HCT116 (cell line): ENCODE results near the gene NDUFS4. TPM values are rescaled to one million over a fixed set of nuclear protein-coding genes. Genes with fewer than 3 reads are reported as not detected.

ENCODE experiments used
- ATAC-seq: fragments of 200-7000 bp; cut with Tn5 transposase; 2 replicates; pipeline ENCODE4 v1.9.1; 2020; ENCODE audit warnings: mild to moderate bottlenecking, moderate library complexity
- BruUV-seq: library from RNA; stranded (reverse); fragments of 400-500 nt; replicated peaks from 2 replicates; lab custom pipeline; 2021; lab: Mats Ljungman, UMichigan
- CTCF ChIA-PET: fragments of 300-600 bp; sonication (Branson Sonifier 250); formaldehyde crosslinking; loops from one replicate; lab custom pipeline; 2021; ENCODE audit warnings: antibody characterized with exemption; lab: Charles Lee
- POLR2A ChIA-PET: fragments of 300-600, 350-600 bp; sonication (Branson Sonifier 250); formaldehyde crosslinking; loops from one replicate; lab custom pipeline; 2021; ENCODE audit warnings: antibody characterized with exemption; lab: Charles Lee
- RAD21 ChIA-PET, 2 experiments: fragments of 300-600 bp; sonication (Branson Sonifier 250); formaldehyde crosslinking; loops; one replicate each; lab custom pipeline; 2023; ENCODE audit warnings: low total read pairs in 2 of 2; ENCODE audit not compliant: uncharacterized antibody in 2 of 2, unreplicated experiment in 2 of 2, low non-redundant PET in 1 of 2; lab: Charles Lee
- DNase-seq: peaks from one replicate; pipeline ENCODE4 v3.0.0-alpha.2; 2010; ENCODE audit warnings: low read depth, low spot score
- H2AFZ ChIP-seq: fragments of 200-600 bp; shearing (Covaris generic), sonication (generic); 2 replicates; pipeline ENCODE4 v1.6.1; 2017; ENCODE audit warnings: low read depth, mixed run types, mixed read lengths, antibody characterized with exemption, low read length; ENCODE audit not compliant: poor library complexity, severe bottlenecking
- H3K27ac ChIP-seq: 2 replicates; pipeline ENCODE4 v1.5.1; 2012; ENCODE audit warnings: low read depth, low read length
- H3K27me3 ChIP-seq: fragments of 200-600 bp; sonication (generic); 2 replicates; pipeline ENCODE4 v1.6.1; 2016; ENCODE audit warnings: mixed run types, low read length, mixed read lengths; ENCODE audit not compliant: insufficient read depth
- H3K36me3 ChIP-seq, 2 experiments: fragments of 200-500 bp in 1 of 2; fragments of 200-600 bp in 1 of 2; sonication (Bioruptor generic) in 1 of 2; sonication (generic) in 1 of 2; 2 replicates each; pipeline versions ENCODE4 v1.5.1 to v1.6.1; 2014 to 2016; ENCODE audit warnings: low read length in 2 of 2, inconsistent platforms in 1 of 2, mixed read lengths in 1 of 2, mixed run types in 1 of 2; ENCODE audit not compliant: insufficient read depth in 2 of 2, control insufficient read depth in 1 of 2
- H3K4me1 ChIP-seq, 2 experiments: fragments of 200-600 bp in 1 of 2; sonication (generic) in 1 of 2; 2 replicates each; pipeline versions ENCODE4 v1.5.1 to v1.6.1; 2012 to 2017; ENCODE audit warnings: low read length in 2 of 2, inconsistent platforms in 1 of 2, mild to moderate bottlenecking in 1 of 2, mixed read lengths in 1 of 2, mixed run types in 1 of 2, moderate library complexity in 1 of 2; ENCODE audit not compliant: insufficient read depth in 2 of 2, control insufficient read depth in 1 of 2
- H3K4me2 ChIP-seq: fragments of 200-600 bp; sonication (generic); 2 replicates; pipeline ENCODE4 v1.6.1; 2017; ENCODE audit warnings: mixed run types, low read length, mixed read lengths
- H3K4me3 ChIP-seq, 2 experiments: fragments of 200-600 bp in 1 of 2; sonication (generic) in 1 of 2; replicated peaks in 1 of 2; 2 replicates each; pipeline ENCODE4 v1.5.1; 2011 to 2016; ENCODE audit warnings: low read length in 2 of 2, control low read depth in 1 of 2, low read depth in 1 of 2, mild to moderate bottlenecking in 1 of 2, mixed read lengths in 1 of 2, mixed run types in 1 of 2
- H3K79me2 ChIP-seq: fragments of 200-600 bp; sonication (generic); 2 replicates; pipeline ENCODE4 v1.6.1; 2017; ENCODE audit warnings: mild to moderate bottlenecking, mixed run types, low read length, moderate library complexity, mixed read lengths; ENCODE audit not compliant: insufficient read depth
- H3K9ac ChIP-seq: fragments of 200-600 bp; sonication (generic); 2 replicates; pipeline ENCODE4 v1.6.1; 2016; ENCODE audit warnings: low read length, mixed read lengths
- H3K9me2 ChIP-seq: fragments of 200-600 bp; sonication (generic), shearing (Covaris generic); 2 replicates; pipeline ENCODE4 v1.6.1; 2017; ENCODE audit warnings: mixed run types, mild to moderate bottlenecking, moderate library complexity; ENCODE audit not compliant: insufficient read depth
- H3K9me3 ChIP-seq, 2 experiments: fragments of 200-500 bp in 1 of 2; fragments of 200-600 bp in 1 of 2; sonication (Bioruptor generic) in 1 of 2; sonication (generic) in 1 of 2; 2 replicates each; pipeline ENCODE4 v1.6.1; 2014 to 2017; ENCODE audit warnings: low read length in 2 of 2, mixed read lengths in 2 of 2, inconsistent platforms in 1 of 2, low read depth in 1 of 2, mild to moderate bottlenecking in 1 of 2, mixed run types in 1 of 2, moderate library complexity in 1 of 2; ENCODE audit not compliant: control insufficient read depth in 1 of 2, insufficient read depth in 1 of 2
- H4K20me1 ChIP-seq: fragments of 200-600 bp; sonication (generic), shearing (Covaris generic); 2 replicates; pipeline ENCODE4 v1.6.1; 2017; ENCODE audit warnings: mixed run types, mild to moderate bottlenecking, moderate library complexity; ENCODE audit not compliant: insufficient read depth
- CBX3 ChIP-seq: IDR thresholded peaks from 2 replicates; pipeline ENCODE4 v1.6.1; 2012; ENCODE audit warnings: low read depth
- EGR1 ChIP-seq: IDR thresholded peaks from 2 replicates; pipeline ENCODE4 v1.6.1; 2012; ENCODE audit warnings: low read depth
- EZH2 ChIP-seq: fragments of 200-600 bp; sonication (generic); IDR thresholded peaks from 2 replicates; pipeline ENCODE4 v1.6.1; 2017; ENCODE audit warnings: antibody characterized with exemption, mixed run types
- FOSL1 ChIP-seq: IDR thresholded peaks from 2 replicates; pipeline ENCODE4 v1.6.1; 2012; ENCODE audit warnings: low read depth
- JUND ChIP-seq: IDR thresholded peaks from 2 replicates; pipeline ENCODE4 v1.6.1; 2012
- POLR2AphosphoS5 ChIP-seq: IDR thresholded peaks from 2 replicates; pipeline ENCODE4 v1.6.1; 2011; ENCODE audit warnings: mild to moderate bottlenecking, low read depth, low read length, moderate library complexity
- SP1 ChIP-seq: IDR thresholded peaks from 2 replicates; pipeline ENCODE4 v1.6.1; 2012; ENCODE audit warnings: low read depth
- SRF ChIP-seq: IDR thresholded peaks from 2 replicates; pipeline ENCODE4 v1.6.1; 2012; ENCODE audit warnings: low read depth
- TCF7L2 ChIP-seq: IDR thresholded peaks from 2 replicates; pipeline ENCODE4 v1.7.0; 2011; ENCODE audit warnings: borderline replicate concordance, inconsistent platforms; ENCODE audit not compliant: insufficient read depth, insufficient read length; ENCODE audit errors: extremely low read depth
- YY1 ChIP-seq: IDR thresholded peaks from 2 replicates; pipeline ENCODE4 v1.6.1; 2011; ENCODE audit warnings: low read length, low read depth, moderate library complexity, mild to moderate bottlenecking; ENCODE audit not compliant: insufficient replicate concordance; ENCODE audit errors: extremely low read depth
- ZFX ChIP-seq: fragments of 450-650 bp; IDR thresholded peaks from 2 replicates; pipeline ENCODE4 v1.6.1; 2017
- ZNF274 ChIP-seq: fragments of 200-500 bp; sonication (Bioruptor generic); IDR thresholded peaks from 2 replicates; pipeline ENCODE4 v1.6.1; 2014; ENCODE audit warnings: mild to moderate bottlenecking, low read depth, low read length, inconsistent platforms
- intact Hi-C: fragments of 100-400 bp; cut with micrococcal nuclease; formaldehyde crosslinking; loops from 2 replicates; pipeline ENCODE4 v1.10.0; 2022
- total RNA-seq: library from RNA; stranded (reverse); gene quantifications from one replicate; pipeline ENCODE4 v1.2.1, GENCODE V29; 2021; ENCODE audit not compliant: unreplicated experiment
- TF ChIP-seq, protein P1 (sequence below), 3 experiments: fragments of 200-600 bp in 1 of 3; sonication (generic) in 1 of 3; IDR thresholded peaks in 2 of 3; conservative IDR thresholded peaks in 1 of 3; 2 replicates each; pipeline ENCODE4 v1.5.1; 2012 to 2017; ENCODE audit warnings: low read depth in 2 of 3, low read length in 2 of 3, antibody characterized with exemption in 1 of 3, borderline replicate concordance in 1 of 3, control low read depth in 1 of 3, mild to moderate bottlenecking in 1 of 3, mixed read lengths in 1 of 3, mixed run types in 1 of 3, moderate library complexity in 1 of 3; ENCODE audit not compliant: insufficient read depth in 1 of 3
- TF ChIP-seq, protein P2 (sequence below): IDR thresholded peaks from 2 replicates; pipeline ENCODE4 v1.6.1; 2012

Gene NDUFS4
- total RNA-seq, 1 experiment from 2014 or later, result 91.4 TPM

DNA sequence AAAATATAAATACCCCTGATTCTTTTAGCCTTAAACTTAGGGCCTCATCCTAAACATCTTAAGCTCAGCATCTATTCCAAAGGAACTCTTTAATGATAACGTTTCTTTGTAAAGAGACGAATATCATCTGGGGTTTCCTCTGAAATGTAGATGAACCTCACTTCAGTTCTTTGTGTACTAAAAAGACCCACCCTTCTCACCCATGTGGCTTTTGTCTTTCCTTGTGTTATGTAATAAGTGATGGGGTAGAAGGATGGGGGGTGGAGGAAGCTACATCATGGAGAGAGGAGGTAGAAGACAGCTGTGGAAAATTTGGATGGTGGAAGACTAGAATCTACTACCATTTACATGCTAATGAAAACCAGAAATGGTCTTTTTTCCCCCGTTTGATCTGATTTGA, 111.0 kb downstream of the NDUFS4 start:
- Histone ChIP-seq H2AFZ (no peak overlapping the region), H3K9me2 (no peaks in the 10 kb centered on the region), H3K9me3 (no peaks in the 10 kb centered on the region), H3K4me3 (no peak overlapping the region), H3K9ac (no peak overlapping the region), H3K36me3 (no peaks in the 10 kb centered on the region), H3K79me2 (no peaks in the 10 kb centered on the region), H3K27me3 (no peaks in the 10 kb centered on the region), H3K4me2 (no peak overlapping the region), H4K20me1 (peaks cover 5% of the 10 kb centered on the region), H3K27ac (no peak overlapping the region), H3K4me1 (no peaks in the 10 kb centered on the region)
- ChIA-PET RAD21 (no interaction called here), CTCF (no interaction called here), POLR2A (no interaction called here)
- ATAC-seq, result no peak
- intact Hi-C loops, result no loop called here
- TF ChIP-seq, protein P1, sequence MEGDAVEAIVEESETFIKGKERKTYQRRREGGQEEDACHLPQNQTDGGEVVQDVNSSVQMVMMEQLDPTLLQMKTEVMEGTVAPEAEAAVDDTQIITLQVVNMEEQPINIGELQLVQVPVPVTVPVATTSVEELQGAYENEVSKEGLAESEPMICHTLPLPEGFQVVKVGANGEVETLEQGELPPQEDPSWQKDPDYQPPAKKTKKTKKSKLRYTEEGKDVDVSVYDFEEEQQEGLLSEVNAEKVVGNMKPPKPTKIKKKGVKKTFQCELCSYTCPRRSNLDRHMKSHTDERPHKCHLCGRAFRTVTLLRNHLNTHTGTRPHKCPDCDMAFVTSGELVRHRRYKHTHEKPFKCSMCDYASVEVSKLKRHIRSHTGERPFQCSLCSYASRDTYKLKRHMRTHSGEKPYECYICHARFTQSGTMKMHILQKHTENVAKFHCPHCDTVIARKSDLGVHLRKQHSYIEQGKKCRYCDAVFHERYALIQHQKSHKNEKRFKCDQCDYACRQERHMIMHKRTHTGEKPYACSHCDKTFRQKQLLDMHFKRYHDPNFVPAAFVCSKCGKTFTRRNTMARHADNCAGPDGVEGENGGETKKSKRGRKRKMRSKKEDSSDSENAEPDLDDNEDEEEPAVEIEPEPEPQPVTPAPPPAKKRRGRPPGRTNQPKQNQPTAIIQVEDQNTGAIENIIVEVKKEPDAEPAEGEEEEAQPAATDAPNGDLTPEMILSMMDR (IDR thresholded peaks at IDR 0.05 in 2 of 3, conservative IDR thresholded peaks at IDR 0.05 in 1 of 3; ENCODE audit: borderline replicate concordance in 1 of 3, insufficient read depth in 1 of 3, low read depth in 2 of 3, low read length in 2 of 3), result no peak
- TF ChIP-seq TCF7L2, result no peak
- TF ChIP-seq JUND, result no peak
- no peak for TF ChIP-seq EGR1
- TF ChIP-seq EZH2, result no peak
- TF ChIP-seq SRF, result no peak
- no peak for TF ChIP-seq YY1
- no peak for TF ChIP-seq FOSL1
- TF ChIP-seq CBX3, result no peak
- no peak for DNase-seq
- BruUV-seq, result no TSS peak

DNA sequence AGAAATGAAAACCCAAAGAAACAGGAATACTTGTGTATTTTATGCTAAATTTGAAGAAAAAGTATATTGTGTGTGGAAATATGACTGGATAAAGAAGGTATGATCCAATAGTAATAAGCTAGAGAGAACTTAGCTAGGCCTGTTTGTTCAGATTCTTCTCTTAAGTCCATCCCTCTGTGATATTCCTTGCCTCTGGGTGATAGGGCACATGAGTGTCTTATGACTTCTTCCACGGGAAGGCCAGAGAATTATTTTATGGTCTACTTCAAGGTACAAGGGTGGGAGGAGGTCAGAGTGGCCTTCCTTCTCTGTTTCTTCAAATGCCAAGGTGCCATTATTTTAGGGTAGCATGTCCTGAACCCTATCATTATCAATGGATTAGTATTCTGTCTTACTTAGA, 113.7 kb downstream of the NDUFS4 start:
- no peaks in the 10 kb centered on the region for H3K9me3 ChIP-seq
- POLR2A ChIA-PET, result no interaction called here
- no peaks in the 10 kb centered on the region for H3K79me2 ChIP-seq
- no peak overlapping the region for H3K9ac ChIP-seq
- no peaks in the 10 kb centered on the region for H3K9me2 ChIP-seq
- H4K20me1 ChIP-seq, result peaks cover 5% of the 10 kb centered on the region
- intact Hi-C loops, result no loop called here
- H3K27me3 ChIP-seq, result no peaks in the 10 kb centered on the region
- no TSS peak for BruUV-seq
- H2AFZ ChIP-seq, result no peak overlapping the region
- no peaks in the 10 kb centered on the region for H3K36me3 ChIP-seq
- no peaks in the 10 kb centered on the region for H3K4me1 ChIP-seq
- H3K4me3 ChIP-seq, result no peak overlapping the region
- no peak overlapping the region for H3K4me2 ChIP-seq
- CTCF ChIA-PET, result no interaction called here
- DNase-seq (no peak), ATAC-seq (no peak)
- H3K27ac ChIP-seq, result no peak overlapping the region
- RAD21 ChIA-PET, result no interaction called here
- TF ChIP-seq, protein P2, sequence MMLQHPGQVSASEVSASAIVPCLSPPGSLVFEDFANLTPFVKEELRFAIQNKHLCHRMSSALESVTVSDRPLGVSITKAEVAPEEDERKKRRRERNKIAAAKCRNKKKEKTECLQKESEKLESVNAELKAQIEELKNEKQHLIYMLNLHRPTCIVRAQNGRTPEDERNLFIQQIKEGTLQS, result no peak
- TF ChIP-seq POLR2AphosphoS5 (no peak), EZH2 (no peak), TCF7L2 (no peak), ZNF274 (no peak), ZFX (no peak), SP1 (no peak), EGR1 (no peak)
- TF ChIP-seq, protein P1 (IDR thresholded peaks at IDR 0.05 in 2 of 3, conservative IDR thresholded peaks at IDR 0.05 in 1 of 3; ENCODE audit: borderline replicate concordance in 1 of 3, insufficient read depth in 1 of 3, low read depth in 2 of 3, low read length in 2 of 3), result no peak
